ENCODE measurements around the gene IGSF3.
"Not testable (repeated sequence)": the region's sequence is repeated elsewhere in the genome, so short reads cannot be mapped to it uniquely, and the experiment has no call there.

Gene IGSF3

GRCh38 chr1:116644993-116645392, 22.5 kb downstream of the IGSF3 start:
- ATAC-seq, result not testable (repeated sequence)
- TF ChIP-seq ZNF8 (CRISPR knock-in tag; IDR thresholded peaks at IDR 0.05), result peak; percentile 52

- not testable (repeated sequence) for ATAC-seq
These were observed 23.4 kb downstream of the IGSF3 start for GRCh38 chr1:116644096-116644495.

- ATAC-seq, result not testable (repeated sequence)
These were observed 24.2 kb downstream of the IGSF3 start for GRCh38 chr1:116643281-116643751.

GRCh38 chr1:116642311-116643280, 24.9 kb downstream of the IGSF3 start:
- ATAC-seq, result not testable (repeated sequence)

- ATAC-seq, result not testable (repeated sequence)
These were observed 29.9 kb downstream of the IGSF3 start for GRCh38 chr1:116637583-116637982.

GRCh38 chr1:116636584-116636983, 30.9 kb downstream of the IGSF3 start:
- not testable (repeated sequence) for ATAC-seq

GRCh38 chr1:116634386-116634785, 33.1 kb downstream of the IGSF3 start:
- ATAC-seq, result not testable (repeated sequence)

- peak; percentile 97 for TF ChIP-seq ZNF70 (CRISPR knock-in tag; IDR thresholded peaks at IDR 0.05)
- ATAC-seq, result not testable (repeated sequence)
These were observed 35.3 kb downstream of the IGSF3 start for GRCh38 chr1:116631996-116632925.

GRCh38 chr1:116631554-116631953, 36.0 kb downstream of the IGSF3 start:
- ATAC-seq, result not testable (repeated sequence)

- not testable (repeated sequence) for ATAC-seq
These were observed 37.5 kb downstream of the IGSF3 start for GRCh38 chr1:116630057-116630456.

GRCh38 chr1:116629441-116629840, 38.1 kb downstream of the IGSF3 start:
- not testable (repeated sequence) for ATAC-seq

GRCh38 chr1:116628448-116628847, 39.1 kb downstream of the IGSF3 start:
- TF ChIP-seq ZNF70 (CRISPR knock-in tag; IDR thresholded peaks at IDR 0.05), result no peak
- ATAC-seq, result no peak

- ATAC-seq, result not testable (repeated sequence)
These were observed 40.2 kb downstream of the IGSF3 start for GRCh38 chr1:116627357-116627756.

- ATAC-seq, result not testable (repeated sequence)
These were observed 40.6 kb downstream of the IGSF3 start for GRCh38 chr1:116626915-116627314.

- ATAC-seq, result not testable (repeated sequence)
These were observed 42.4 kb downstream of the IGSF3 start for GRCh38 chr1:116625155-116625554.

GRCh38 chr1:116624040-116624439, 43.5 kb downstream of the IGSF3 start:
- no peak for ATAC-seq
- no peak for TF ChIP-seq ARNTL (CRISPR knock-in tag; IDR thresholded peaks at IDR 0.05; ENCODE audit: borderline replicate concordance, low read depth)
- no peak for TF ChIP-seq PPARA (CRISPR knock-in tag; IDR thresholded peaks at IDR 0.05; ENCODE audit: borderline replicate concordance)
- no peak for TF ChIP-seq ZFP30 (CRISPR knock-in tag; IDR thresholded peaks at IDR 0.05)
- TF ChIP-seq ZNF70 (CRISPR knock-in tag; IDR thresholded peaks at IDR 0.05), result no peak

GRCh38 chr1:116622496-116622895, 45.0 kb downstream of the IGSF3 start:
- ATAC-seq, result not testable (repeated sequence)

GRCh38 chr1:116621756-116622155, 45.8 kb downstream of the IGSF3 start:
- ATAC-seq, result not testable (repeated sequence)

- ATAC-seq, result not testable (repeated sequence)
These were observed 47.1 kb downstream of the IGSF3 start for GRCh38 chr1:116620392-116620791.

GRCh38 chr1:116619106-116619505, 48.4 kb downstream of the IGSF3 start:
- not testable (repeated sequence) for ATAC-seq

GRCh38 chr1:116617808-116618207, 49.7 kb downstream of the IGSF3 start:
- not testable (repeated sequence) for ATAC-seq

All from SK-N-SH treated with all-trans-retinoic acid at 6 μM for 48 hours (cell line).